Hepatocyte (in vitro differentiated cells): ENCODE measurements around the gene GCNT2.

ENCODE experiments used
- CTCF ChIP-seq: fragments of 200-600 bp; sonication (generic); IDR thresholded peaks from 2 replicates; pipeline ENCODE4 v1.5.1; 2016; ENCODE audit warnings: antibody characterized with exemption, mild to moderate bottlenecking; ENCODE audit not compliant: poor library complexity
- EZH2 ChIP-seq: fragments of 200-600 bp; sonication (generic); IDR thresholded peaks from 2 replicates; pipeline ENCODE4 v1.6.1; 2016; ENCODE audit warnings: antibody characterized with exemption, mild to moderate bottlenecking, borderline replicate concordance
- EZH2phosphoT487 ChIP-seq: fragments of 200-600 bp; sonication (generic); IDR thresholded peaks from one replicate; pipeline ENCODE4 v1.6.1; 2018; ENCODE audit warnings: antibody characterized with exemption, mild to moderate bottlenecking, low read depth, moderate library complexity; ENCODE audit not compliant: unreplicated experiment, severe bottlenecking

DNA sequence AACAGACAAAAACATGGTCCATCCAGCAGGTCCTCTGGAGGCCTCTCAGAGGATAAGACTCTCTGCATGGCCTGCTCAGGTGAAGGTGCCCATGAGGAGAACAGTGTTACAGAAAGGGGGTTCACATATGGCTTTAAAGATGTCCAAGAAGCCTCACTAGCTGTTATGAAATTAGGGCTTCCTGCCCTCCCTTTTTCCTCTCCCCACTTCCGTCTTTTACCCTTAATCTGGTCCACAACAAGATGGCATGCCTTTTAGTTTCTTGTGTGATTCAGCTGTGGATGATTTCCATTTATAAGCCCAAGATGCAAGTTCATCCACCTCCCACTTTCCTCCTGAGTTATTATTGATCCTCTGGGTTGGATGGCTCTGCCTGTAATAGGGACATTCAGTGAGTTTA lies 14.0 kb downstream of the GCNT2 start:
- TF ChIP-seq EZH2 (no peak), CTCF (no peak), EZH2phosphoT487 (no peak)
